ENCODE results near the gene SRSF10.
"Not testable (repeated sequence)": the region's sequence is repeated elsewhere in the genome, so short reads cannot be mapped to it uniquely, and the experiment has no call there.

SRSF10 gene

DNA sequence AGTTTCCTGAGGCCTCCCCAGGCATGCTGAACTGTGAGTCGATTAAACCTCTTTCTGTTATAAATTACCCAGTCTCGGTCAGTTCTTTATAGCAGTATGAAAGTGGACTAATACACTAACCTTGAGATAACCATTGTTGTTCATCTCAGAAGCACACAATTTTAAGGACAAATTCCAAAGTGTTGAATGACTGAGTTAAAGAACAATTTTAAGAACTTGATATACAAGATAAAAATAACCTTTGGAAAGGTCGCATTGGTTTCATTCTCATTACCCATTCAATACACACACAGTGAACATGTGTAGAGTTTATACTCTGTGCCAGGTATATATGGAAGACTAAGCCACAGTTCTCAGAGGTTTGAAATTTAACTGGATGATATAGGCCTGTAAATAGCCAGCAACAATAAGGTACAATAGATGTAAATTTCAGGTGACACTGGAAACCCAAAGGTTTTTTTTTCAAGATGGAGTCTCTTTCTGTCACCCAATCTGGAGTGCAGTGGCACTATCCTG, 19.1 kb upstream of the SRSF10 start:
- no peak for DNase-seq (ENCODE audit: low read depth in 1 of 2, low spot score in 1 of 2)

DNA sequence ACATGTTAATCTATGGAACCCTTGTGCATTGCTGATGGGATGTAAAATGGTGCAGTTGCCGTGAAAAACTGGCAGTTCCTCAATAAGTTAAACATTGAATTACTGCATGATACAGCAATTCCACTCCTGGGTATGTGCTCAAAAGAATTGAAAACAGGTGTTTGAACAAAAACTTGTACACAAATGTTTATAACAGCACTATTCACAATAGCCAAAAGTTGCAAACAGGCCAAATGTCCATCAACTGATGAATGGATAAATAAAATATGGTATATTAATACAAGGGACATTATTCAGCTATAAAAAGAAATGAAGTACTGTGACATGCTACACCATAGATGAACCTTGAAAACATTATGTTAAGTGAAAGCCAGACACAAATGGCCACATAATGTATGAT, 17.7 kb upstream of the SRSF10 start:
- no peak for DNase-seq (ENCODE audit: low read depth in 1 of 2, low spot score in 1 of 2)

DNA sequence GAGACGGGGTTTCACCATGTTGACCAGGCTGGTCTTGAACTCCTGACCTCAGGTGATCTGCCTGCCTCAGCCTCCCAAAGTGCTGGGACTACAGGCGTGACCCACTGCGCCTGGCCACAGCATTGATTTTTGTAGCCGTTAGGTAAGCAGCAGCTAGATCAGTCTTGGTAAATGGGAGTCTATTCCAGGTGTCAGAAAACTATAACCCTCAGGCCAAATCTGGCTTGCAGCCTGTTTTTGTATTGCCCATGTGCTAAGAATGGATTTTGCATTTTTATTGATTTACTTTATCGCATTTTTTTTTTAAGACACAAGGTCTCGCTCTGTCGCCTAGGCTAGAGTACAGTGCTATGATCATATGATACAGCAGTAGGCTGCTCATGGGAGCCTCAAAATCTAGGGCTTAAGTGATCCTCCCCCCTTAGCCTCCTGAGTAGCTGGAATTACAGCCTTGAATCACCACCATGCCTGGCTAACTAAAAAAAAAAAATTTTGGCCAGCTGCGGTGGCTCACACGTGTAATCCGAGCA, 16.6 kb upstream of the SRSF10 start:
- DNase-seq (ENCODE audit: low read depth in 1 of 2, low spot score in 1 of 2), result no peak

DNA sequence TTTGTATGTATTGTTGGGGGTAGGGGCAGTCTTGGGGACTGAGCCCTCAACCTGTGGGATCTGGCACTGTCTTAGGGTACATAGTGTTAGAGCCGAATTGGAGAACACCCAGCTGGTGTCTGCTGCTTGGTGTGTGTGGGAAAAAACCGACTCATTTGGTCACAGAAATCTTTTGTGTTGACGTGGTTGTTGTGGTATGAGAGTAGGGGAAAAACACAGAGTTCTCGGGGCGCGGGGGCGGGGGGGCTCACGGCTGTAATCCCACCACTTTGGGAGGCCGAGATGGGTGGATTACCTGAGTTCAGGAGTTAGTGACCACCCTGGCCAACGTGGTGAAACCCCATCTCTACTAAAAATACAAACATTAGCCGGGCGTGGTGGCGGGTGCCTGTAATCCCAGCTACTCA, 15.3 kb upstream of the SRSF10 start:
- DNase-seq (ENCODE audit: low read depth in 1 of 2, low spot score in 1 of 2), result no peak

DNA sequence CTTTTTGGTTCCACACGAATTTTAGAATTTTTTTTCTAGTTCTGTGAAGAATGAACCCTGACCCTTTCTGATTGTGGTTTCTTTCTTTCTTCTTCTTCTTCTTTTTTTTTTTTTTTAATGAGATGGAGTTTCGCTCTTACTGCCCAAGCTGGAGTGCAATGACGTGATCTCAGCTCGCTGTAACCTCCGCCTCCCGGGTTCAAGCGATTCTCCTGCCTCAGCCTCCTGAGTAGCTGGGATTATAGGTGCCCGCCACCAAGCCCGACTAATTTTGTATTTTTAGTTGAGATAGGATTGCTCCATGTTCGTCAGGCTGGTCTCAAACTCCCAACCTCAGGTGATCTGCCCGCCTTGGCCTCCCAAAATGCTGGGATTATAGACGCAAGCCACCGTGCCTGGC, 11.9 kb upstream of the SRSF10 start:
- DNase-seq (ENCODE audit: low read depth in 1 of 2, low spot score in 1 of 2), result not testable (repeated sequence)

DNA sequence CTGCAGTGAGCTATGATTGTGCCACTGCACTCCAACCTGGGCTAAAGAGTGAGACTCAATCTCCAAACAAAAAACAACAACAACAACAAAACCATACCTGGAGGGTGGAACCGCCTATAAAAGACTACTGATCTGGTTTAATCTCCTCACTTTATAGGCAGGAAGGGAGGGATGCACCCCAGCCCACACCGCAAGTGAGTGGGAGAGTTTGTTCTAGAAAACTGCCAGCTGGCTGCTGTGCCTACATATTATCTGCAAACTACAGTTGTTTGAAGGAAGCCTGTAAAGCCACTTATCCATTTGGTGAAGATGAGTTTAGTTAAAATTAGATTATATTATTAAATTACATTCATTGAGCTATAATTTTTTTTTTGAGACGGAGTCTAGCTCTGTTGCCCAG, 9.1 kb upstream of the SRSF10 start:
- DNase-seq (ENCODE audit: low read depth in 1 of 2, low spot score in 1 of 2), result no peak

DNA sequence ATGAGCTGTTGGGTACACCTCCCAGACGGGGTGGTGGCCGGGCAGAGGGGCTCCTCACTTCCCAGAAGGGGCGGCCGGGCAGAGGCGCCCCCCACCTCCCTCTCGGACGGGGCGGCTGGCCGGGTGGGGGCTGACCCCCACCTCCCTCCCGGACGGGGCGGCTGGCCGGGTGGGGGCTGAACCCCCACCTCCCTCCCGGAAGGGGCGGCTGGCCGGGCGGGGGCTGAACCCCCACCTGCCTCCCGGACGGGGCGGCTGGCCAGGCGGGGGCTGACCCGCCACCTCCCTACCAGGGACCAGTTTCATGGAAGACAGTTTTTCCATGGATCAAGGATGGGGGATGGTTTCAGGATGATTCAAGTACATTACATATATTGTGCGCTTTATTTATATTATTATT, 6.9 kb upstream of the SRSF10 start:
- DNase-seq (ENCODE audit: low read depth in 1 of 2, low spot score in 1 of 2), result not testable (repeated sequence)

DNA sequence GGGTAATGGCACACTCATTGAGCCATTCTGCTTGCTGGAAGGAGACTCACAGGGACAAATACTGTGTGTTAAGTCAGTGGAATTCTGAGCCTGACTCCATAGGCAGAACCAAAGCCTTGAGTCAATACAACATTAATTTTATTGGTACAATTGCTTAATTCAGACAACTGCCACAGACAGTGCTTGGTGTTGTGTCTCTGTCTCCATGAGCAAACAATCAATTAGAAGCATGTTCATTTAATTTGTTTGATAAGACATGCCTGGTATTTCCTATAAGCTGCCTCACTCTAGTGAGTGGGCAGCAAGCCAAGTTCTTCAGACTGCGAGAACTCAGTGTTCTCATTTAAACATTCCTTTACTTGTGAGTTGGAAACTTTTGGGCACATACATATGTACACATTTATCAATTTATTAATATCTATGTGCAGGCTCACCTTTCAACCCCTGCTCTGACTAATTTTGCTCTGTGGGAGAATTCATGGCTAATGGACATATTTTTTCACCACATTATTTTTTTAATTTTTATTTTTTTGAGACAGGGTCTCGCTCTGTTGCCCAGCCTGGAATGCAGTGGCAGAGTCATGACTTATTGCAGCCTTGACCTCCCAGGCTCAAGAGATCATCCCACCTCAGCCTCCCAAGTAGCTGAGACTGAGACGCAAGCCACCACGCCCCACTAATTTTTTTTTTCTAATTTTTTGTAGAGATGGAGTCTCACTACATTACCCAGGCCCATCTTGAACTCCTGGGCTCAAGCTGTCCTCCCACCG, 4.5 kb upstream of the SRSF10 start:
- DNase-seq (ENCODE audit: low read depth in 1 of 2, low spot score in 1 of 2), result no peak

DNA sequence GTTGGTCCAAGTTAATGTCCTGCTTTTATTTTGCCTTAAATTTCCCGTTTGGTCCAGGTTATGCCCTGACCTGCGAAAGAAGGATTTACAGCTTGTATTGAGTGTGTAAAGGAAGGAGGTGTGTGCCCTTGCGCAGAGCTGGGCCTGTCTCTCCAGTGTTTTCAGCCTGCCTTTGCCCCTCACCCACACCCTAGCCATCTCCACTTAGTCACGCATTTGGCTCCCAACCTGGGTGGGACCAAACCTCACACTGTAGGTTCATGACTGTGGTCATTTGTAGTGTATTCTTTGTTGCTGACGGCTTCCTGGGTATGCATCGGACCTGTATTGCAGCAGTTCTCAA, 572 bp upstream of the SRSF10 start:
- DNase-seq (ENCODE audit: low read depth in 1 of 2, low spot score in 1 of 2), result peak; percentile 6 to 21

DNA sequence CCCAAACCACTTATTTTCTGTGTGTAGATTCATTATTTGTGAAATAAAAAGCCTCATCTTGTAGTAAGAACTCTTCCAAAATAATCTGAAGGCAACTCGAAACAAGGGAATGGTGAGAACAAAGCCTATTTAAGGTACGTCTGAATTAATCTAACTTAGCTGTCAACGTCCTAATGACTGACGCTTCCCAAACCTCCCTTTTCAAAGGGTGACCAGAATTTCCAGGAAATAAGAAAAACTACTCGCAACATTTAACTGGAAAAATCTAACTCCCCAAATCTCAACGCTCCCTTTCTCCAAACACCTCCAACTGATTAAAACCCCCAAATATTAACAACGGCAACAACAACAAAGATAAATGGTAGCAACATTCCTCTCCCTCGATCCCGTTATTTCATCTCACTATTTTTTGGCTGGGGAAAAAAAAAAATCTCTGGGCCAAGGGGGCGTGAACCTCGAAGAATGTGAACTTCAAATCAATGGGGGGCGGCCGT, 693 bp downstream of the SRSF10 start:
- no peak for DNase-seq (ENCODE audit: low read depth in 1 of 2, low spot score in 1 of 2)

DNA sequence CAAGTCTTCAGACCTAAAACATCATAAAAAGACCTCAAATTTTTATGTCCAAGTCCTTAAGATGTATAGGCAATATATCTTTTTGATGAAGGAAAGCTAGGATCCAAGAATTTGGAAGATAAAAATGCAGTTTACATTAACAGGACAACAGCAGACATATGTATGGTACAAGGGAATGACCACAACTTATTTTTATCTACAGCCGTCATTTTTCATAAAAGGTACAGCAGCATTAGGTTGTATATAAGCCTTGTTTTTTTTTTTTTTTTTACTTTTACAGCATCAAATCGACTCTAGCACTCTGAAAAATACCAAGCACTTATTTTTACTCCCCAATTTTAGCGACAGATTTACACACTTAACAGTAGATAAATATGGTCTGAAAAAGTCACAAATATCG, 1.3 kb downstream of the SRSF10 start:
- no peak for DNase-seq (ENCODE audit: low read depth in 1 of 2, low spot score in 1 of 2)

DNA sequence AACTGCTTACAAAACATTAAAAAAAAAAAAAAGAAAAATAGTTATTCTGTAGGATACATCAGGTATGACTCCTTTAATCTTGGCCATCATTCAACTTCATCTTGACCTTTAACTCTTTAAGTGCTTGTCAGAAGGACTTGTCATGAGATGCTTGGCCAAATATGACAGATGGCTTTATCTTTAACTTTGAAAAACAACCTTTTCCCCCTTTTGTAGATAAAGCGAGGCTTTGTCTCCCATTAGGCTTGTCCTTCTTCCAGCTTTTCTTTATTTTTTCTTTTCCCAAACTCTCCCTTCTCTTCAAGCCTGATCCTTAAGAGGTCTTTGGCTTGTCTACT, 2.3 kb downstream of the SRSF10 start:
- no peak for DNase-seq (ENCODE audit: low read depth in 1 of 2, low spot score in 1 of 2)

DNA sequence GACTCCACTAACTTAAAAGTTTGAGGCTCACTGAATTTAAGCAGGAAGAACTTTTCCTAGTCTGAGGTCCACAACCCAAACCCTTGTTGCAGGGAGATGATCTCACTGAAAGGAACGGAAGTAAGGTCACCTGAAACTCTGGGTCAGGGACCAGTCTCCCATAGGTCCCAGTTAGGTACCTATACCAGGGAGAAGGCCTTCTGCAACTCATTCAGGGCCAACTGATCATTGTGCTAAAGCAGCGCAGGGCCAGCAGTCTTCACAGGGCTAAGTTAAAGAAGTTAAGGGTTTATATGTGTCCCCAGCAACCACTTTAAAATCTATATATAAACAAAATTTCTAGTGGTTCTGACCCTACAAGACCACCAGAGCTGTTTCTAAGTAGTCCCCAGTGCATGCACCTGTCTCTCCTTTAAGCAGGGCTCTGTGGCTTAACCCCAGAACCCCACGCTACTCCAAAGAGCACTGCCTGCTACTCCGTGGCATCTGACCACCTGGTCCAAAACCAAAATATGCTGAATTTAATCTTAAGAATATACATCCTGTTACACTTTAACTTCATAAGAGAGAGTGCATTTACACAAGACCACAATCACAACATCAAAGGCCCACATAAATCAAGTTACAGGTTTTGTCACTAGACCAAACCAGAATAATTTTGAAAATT, 2.8 kb downstream of the SRSF10 start:
- DNase-seq (ENCODE audit: low read depth in 1 of 2, low spot score in 1 of 2), result no peak

DNA sequence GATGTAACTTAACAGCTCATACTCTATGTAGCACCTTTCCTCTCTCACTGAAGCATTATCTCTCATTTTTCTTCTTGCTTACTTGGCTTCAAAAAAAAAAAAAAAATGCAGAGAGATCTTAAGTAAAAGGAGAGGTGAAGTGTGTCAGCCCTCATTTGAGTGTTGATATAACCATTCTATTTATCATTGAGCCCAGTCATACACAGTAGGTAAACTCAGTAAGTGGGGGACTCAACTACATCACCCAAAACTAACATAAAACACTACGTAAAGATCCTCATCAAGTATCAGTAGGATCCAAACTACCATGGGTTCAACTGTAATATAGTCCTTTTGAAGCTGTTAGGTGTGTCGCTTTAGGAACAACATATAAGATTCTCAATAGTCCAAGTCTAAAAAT, 12.3 kb downstream of the SRSF10 start:
- DNase-seq (ENCODE audit: low read depth in 1 of 2, low spot score in 1 of 2), result no peak

DNA sequence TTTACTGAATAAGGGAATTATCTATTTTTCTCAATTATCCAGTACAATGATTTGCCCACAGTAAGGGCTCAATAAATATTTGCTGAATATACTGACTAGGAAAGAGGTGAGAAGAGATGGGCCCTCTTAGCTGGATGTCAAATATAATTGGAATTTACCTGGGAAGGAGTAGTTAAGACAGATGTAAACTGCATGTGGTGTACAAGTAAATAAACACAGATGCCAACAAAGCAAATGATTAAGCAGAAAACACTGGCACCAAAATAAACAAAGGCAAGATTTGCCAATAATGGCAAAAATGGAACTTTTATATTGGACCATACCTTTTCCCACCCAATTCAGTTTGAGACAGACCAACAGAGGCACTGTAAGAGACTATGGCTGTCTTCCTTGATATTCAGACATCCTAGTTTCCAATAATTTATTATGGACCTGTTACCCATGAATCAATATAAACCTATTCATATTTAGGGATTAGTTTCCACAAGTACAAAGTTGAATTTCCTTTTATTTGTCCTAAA, 13.1 kb downstream of the SRSF10 start:
- DNase-seq (ENCODE audit: low read depth in 1 of 2, low spot score in 1 of 2), result no peak

DNA sequence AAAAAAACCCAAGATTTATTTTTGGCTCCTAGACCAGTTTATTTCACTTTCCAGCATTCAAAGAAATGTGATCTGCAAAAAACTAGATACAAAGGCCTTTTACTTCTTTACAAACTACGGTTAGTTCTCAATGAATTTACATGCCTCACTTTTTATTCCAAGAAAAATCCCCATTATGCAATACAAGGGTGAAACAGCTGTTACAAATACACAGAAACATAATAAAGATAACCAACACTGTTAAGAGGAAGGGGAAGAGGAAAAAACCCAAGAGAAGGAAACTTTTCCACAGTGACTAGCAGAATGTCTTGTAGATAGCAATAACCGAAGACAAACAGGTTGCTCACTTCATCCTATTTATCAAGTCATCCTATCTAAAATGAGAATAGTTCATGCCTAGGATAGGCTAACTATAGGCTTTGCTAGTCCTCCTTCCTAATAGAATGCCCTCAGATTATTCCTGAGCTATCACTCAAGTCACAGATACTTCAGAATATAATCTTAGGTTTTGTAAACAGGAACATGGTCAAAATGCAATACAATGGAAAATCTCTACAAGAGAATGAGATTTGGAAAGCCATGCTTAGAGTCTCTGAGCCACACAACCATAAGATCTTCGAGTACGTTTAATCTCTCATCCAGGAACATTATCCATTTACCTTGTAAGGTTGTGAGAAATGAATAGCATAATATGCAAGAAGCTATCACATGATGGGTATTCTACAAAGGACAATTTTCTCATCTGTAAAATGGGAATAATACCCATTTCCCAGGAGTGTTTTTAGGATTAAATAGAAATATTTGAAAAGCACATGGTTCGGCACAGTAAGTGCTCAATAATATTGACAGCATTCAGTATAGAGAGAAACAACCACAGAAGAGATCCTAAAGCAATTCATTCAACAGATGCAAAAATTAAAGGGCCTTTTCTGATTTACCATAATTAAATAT, 15.1 kb downstream of the SRSF10 start:
- DNase-seq (ENCODE audit: low read depth in 1 of 2, low spot score in 1 of 2), result no peak

DNA sequence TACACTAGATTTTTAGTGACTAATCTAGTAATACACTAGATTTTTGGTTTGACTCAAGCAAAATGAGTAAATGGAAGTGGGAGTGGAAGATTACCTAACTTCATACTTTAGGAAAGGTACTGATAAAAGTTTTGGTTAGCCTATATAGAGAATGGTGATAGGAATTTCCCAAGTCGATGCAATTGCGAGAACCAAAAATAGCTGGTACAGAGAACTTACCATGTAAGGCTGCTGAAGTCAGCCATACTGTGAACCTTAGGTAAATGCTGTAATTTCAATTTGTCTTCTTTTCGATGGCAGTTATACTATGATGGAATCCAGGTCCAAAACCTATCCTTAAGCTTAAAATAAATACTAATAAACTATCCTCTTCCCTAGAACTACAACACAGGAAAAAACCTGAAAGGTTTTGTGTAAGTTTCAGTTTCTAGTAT, 15.9 kb downstream of the SRSF10 start:
- no peak for DNase-seq (ENCODE audit: low read depth in 1 of 2, low spot score in 1 of 2)

DNA sequence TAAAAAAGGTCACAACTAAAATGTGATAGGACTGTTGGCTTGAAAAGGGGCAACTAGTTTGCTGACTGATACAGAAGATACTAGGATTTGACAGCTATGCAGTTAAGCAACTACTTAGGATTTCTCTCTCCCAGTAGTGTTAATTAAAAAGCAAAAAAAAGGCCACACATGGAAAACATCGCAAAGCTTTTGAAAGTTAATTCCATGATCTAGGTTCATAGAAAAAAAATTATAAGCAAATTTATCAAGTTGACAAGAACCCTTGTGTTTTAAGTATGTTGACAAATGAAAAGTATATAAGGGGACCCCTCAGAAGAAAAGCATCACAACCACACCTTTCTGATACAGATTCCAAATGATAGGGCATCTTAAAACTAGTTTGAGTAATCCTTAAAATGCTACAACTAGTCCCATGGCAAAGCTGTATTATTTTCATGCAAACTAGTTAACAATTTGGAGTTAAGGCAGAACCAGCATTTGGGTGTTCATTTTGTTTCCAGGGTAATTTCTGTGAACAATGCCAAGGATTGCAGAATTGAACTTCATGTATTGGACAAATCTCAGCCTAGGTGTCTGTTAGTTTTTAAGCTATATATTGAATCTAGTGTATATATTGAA, 16.4 kb downstream of the SRSF10 start:
- no peak for DNase-seq (ENCODE audit: low read depth in 1 of 2, low spot score in 1 of 2)

DNA sequence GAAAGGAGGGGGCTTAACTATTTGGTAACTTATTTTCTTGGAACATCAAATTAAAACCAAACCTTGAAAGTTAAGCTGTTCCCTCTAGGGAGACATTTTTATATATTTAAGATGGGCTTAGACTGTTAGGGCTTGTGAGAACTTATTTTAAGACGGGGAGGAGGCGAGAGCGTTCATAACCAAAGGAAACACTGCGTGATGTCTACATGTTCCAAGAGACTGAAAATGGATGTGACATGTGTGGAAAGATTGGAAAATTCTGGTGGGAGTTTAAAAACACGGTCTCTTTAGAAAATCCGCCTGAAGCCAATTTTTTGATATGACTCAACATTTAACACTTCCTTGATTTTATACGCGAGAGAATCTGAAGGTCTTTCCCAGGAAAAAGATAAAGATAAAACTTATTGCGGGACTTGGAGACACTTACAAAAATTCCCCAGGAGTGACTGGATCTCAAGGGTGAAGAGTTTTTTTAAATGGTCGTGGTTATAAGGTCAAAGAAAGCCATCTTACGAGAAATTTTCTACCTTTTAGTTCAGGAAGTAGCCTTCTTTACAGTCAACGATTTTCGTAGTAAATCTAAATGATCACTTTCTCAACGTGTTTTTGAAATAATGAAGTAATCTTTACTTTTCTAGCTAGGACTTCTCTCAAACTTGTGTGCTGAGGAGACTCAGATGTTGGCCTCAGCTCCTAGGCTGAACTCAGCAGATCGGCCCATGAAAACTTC, 19.7 kb downstream of the SRSF10 start:
- no peak for DNase-seq (ENCODE audit: low read depth in 1 of 2, low spot score in 1 of 2)

Data from stimulated activated CD4-positive, alpha-beta T cell treated with anti-CD3 and anti-CD28 coated beads, Interleukin-15, amount 100 ng/mL, for 1 hour (primary cell).